Activated T-helper 2 cell treated with anti-CD3 and anti-CD28 coated beads, Interferon-gamma antibody, Interleukin-2, Interleukin-4, amounts not matched to agents 10 μg/mL and 5 μg/mL and 100 μg/mL, durations not matched to agents 14 hours and 24 hours and 36 hours (primary cell): ENCODE results near the gene ZP3. TPM values are rescaled to one million over a fixed set of nuclear protein-coding genes. Genes with fewer than 3 reads are reported as not detected.
"Not testable (repeated sequence)": the region's sequence is repeated elsewhere in the genome, so short reads cannot be mapped to it uniquely, and the experiment has no call there.

Source experiments
- DNase-seq: peaks from one replicate; pipeline ENCODE4 v3.0.0; 2021; ENCODE audit warnings: low spot score
- H3K27ac Mint-ChIP-seq: one replicate; pipeline ENCODE4 v1.8.0; 2021; ENCODE audit warnings: mixed read lengths
- H3K27me3 Mint-ChIP-seq: one replicate; pipeline ENCODE4 v1.8.0; 2021; ENCODE audit warnings: low read depth, mixed read lengths
- H3K36me3 Mint-ChIP-seq: one replicate; pipeline ENCODE4 v1.8.0; 2021; ENCODE audit warnings: low read depth, mixed read lengths
- H3K4me1 Mint-ChIP-seq: one replicate; pipeline ENCODE4 v1.8.0; 2021; ENCODE audit warnings: low read depth, mixed read lengths
- H3K4me3 Mint-ChIP-seq: one replicate; pipeline ENCODE4 v1.8.0; 2021; ENCODE audit warnings: low read depth, mild to moderate bottlenecking, moderate library complexity, mixed read lengths
- H3K9me3 Mint-ChIP-seq: one replicate; pipeline ENCODE4 v1.8.0; 2021; ENCODE audit warnings: mixed read lengths
- intact Hi-C: fragments of 100-400 bp; cut with micrococcal nuclease; formaldehyde crosslinking; loops from one replicate; pipeline ENCODE4 v1.15.1; 2023
- total RNA-seq: library from RNA; stranded (reverse); gene quantifications from 2 replicates; pipeline ENCODE4 v1.2.3, GENCODE V29; 2022

Gene ZP3
- total RNA-seq, 1 donor from 2014 or later: 8.2 TPM

DNA sequence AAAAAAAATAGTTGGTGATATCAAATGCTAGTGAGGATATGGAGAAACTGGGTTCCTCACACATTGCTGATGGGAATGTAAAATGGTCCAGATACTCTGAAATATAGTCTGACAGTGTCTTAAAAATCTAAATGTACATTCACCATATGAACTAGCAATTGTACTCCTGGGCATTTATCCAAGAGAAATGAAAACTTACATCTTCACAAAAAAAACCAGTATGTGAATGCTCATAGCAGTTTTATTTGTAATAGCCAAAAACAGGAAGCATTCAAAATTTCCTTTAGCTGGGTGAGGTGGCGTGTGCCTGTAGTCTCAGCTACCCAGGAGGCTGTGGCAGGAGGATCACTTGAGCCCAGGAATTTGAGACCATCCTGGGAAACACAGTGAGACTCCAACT, 13.1 kb upstream of the ZP3 start:
- no peak overlapping the region for H3K27ac Mint-ChIP-seq
- no peak overlapping the region for H3K4me3 Mint-ChIP-seq
- H3K4me1 Mint-ChIP-seq: no peaks in the 10 kb centered on the region
- H3K27me3 Mint-ChIP-seq: no peaks in the 10 kb centered on the region
- intact Hi-C loops: no loop called here
- H3K9me3 Mint-ChIP-seq: no peaks in the 10 kb centered on the region
- peaks cover 3% of the 10 kb centered on the region for H3K36me3 Mint-ChIP-seq
- no peak for DNase-seq

DNA sequence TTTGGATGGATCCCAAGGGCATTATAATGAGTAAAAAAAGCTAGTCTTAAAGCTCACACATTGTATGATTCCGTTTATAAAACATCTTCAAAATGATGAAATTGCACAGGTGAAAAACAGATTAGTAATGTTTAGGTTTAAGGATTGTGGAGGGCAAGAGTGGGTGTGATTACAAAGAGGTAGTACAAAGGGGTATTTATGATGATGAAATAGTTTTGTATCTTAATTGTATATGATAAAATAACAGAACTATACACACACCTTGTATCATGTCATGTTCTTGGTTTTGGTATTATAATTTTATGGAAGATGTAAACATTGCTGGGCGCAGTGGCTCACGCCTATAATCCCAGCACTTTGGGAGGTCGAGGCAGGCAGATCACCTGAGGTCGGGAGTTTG, 12.5 kb upstream of the ZP3 start:
- no peaks in the 10 kb centered on the region for H3K4me1 Mint-ChIP-seq
- intact Hi-C loops: no loop called here

DNA sequence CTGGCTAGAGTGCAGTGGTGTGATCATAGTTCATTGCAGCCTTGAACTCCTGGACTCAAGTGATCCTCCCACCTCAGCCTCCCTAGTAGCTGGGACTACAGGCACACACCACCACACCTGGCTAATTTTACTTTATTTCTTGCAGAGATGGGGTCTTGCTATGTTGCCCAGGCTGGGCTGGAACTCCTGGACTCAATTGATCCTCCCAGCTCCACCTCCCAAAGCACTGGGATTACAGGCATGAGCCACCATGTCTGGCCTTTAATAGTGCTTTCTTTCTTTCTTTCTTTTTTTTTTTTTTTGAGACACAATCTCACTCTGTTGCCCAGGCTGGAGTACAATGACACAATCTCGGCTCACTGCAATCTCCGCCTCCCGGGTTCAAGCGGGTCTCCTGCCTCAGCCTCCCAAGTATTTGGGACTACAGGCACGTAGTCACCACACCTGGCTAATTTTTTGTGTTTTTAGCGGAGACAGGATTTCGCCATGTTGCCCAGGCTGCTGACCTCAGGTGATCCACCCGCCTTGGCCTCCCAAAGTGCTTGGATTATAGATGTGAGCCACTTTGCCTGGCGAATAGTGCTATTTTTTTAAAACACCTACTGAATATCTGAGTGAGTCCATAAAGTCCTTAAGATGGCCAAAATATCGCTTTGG, 7.0 kb upstream of the ZP3 start:
- DNase-seq, H3K27ac Mint-ChIP-seq, intact Hi-C loops, H3K27me3 Mint-ChIP-seq, H3K4me1 Mint-ChIP-seq, H3K4me3 Mint-ChIP-seq, H3K36me3 Mint-ChIP-seq, H3K9me3 Mint-ChIP-seq: not testable (repeated sequence)

More for the DNA sequence above, 12.5 kb upstream of the ZP3 start:
- no peak for DNase-seq
- Mint-ChIP-seq H3K36me3 (peaks cover 3% of the 10 kb centered on the region), H3K4me3 (no peak overlapping the region), H3K27me3 (no peaks in the 10 kb centered on the region), H3K9me3 (no peaks in the 10 kb centered on the region), H3K27ac (no peak overlapping the region)

DNA sequence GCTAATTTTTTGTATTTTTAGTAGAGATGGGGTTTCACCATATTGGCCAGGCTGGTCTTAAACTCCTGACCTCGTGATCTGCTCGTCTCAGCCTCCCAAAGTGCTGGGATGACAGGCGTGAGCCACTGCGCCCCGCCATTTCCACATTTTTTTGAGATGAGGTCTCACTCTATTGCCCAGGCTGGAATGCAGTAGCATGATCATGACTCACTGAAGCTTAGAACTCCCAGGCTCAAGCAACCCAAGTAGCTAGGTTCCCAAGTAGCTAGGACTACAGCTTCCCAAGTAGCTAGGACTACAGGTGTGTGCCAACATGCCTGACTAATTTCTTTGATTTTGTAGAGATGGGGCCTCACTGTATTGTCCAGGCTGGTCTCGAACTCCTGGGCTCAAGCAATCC, 3.7 kb upstream of the ZP3 start:
- H3K9me3 Mint-ChIP-seq, H3K4me3 Mint-ChIP-seq, H3K27me3 Mint-ChIP-seq, DNase-seq, H3K27ac Mint-ChIP-seq, H3K36me3 Mint-ChIP-seq, intact Hi-C loops: not testable (repeated sequence)
- H3K4me1 Mint-ChIP-seq: peaks cover 11% of the 10 kb centered on the region

DNA sequence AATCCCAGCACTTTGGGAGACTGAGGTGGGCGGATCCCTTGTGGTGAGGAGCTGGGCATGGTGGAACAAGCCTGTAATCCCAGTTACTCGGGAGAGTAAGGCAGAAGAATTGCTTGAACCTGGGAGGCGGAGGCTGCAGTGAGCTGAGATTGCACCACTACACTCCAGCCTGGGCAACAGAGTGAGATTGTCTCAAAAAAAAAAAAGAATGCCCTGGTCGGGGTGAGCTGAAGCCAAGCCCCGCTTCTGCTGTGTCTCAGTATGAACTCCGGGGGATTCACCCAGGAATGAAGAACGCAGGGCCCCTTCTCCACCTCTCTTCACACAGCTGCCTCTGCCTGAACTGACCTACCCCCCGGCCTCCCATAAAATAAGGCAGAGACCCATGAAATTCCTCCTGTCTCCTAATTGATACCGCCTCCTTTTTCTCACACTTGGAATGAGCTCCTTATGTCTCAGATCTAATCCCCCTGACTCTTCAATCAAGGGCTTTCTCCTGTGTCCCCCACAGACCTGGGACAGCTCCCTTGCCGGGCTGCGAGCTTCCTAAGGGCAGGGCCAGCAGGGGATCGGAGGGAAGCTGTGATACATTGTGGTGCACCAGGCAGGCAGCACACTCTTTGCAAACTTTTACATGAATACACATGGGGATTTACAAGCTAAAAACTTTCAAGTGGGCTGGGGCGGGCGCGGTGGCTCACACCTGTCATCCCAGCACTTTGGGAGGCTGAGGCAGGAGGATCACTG, 911 bp upstream of the ZP3 start:
- no peak for DNase-seq
- Mint-ChIP-seq H3K36me3 (no peaks in the 10 kb centered on the region), H3K4me1 (peaks cover 11% of the 10 kb centered on the region)

DNA sequence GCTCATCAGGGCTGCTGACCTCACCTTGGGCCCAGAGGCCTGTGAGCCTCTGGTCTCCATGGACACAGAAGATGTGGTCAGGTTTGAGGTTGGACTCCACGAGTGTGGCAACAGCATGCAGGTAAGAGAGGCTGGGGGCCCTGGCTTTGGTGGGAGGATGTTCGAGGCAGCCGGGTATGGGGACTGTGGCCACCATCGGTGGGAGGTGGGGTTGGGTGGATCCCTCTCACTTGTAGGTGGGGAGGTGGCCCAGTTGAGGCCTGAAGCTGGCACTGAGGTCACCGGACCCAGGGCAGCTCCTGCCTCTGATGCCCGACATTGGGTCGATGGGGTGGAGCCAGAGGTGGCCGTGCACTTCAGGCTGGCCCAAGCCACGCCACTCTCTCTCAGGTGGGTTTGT, 406 bp downstream of the ZP3 start:
- no peak for DNase-seq
- intact Hi-C loops: no loop called here
- H3K4me1 Mint-ChIP-seq: peaks cover 9% of the 10 kb centered on the region
- H3K4me3 Mint-ChIP-seq: no peak overlapping the region
- no peak overlapping the region for H3K27ac Mint-ChIP-seq
- H3K36me3 Mint-ChIP-seq: no peaks in the 10 kb centered on the region
- peaks cover 7% of the 10 kb centered on the region for H3K27me3 Mint-ChIP-seq
- H3K9me3 Mint-ChIP-seq: no peaks in the 10 kb centered on the region

More for the DNA sequence above, 911 bp upstream of the ZP3 start:
- intact Hi-C loops: no loop called here
- Mint-ChIP-seq H3K27ac (no peak overlapping the region), H3K27me3 (peaks cover 9% of the 10 kb centered on the region), H3K9me3 (no peaks in the 10 kb centered on the region), H3K4me3 (no peak overlapping the region)

DNA sequence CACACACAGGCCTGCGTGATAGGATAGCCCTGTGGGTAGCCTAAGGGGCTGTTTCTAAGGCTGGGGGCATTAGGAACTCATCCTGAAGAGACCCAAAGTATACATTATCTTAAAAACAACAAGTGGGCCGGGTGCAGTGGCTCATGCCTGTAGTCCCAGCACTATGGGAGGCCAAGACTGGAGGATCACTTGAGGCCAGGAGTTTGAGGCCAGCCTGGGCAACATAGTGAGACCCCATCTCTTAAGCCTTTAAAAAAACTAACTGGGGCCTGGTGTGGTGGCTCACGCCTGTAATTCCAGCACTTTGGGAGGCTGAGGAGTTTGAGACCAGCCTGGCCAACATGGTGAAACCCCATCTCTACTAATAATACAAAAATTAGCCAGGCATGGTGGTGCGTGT, 808 bp downstream of the ZP3 start:
- H3K36me3 Mint-ChIP-seq, intact Hi-C loops, H3K9me3 Mint-ChIP-seq, DNase-seq, H3K4me3 Mint-ChIP-seq, H3K27me3 Mint-ChIP-seq, H3K27ac Mint-ChIP-seq, H3K4me1 Mint-ChIP-seq: not testable (repeated sequence)

DNA sequence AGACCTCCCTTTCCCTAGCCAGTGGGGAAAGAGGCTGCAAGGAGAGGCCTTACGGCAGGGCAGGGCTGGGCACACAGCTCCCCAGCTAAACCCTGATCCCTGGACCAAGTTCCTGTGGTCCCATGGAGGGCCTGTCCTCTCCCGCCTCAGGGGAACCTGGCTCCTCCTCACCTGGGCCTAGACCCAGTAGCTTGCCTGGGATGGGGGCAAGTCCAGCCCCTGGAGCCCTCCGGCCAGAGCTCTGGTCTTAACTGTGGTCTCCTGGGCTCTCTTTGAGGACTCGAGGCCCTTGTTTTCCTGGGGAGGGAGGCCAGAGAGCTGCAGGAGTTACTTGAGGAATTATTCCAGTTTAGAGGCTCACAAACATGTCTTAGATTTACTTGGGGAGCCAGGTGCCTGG, 1.5 kb downstream of the ZP3 start:
- Mint-ChIP-seq H3K27me3 (peaks cover 2% of the 10 kb centered on the region), H3K4me1 (peaks cover 9% of the 10 kb centered on the region), H3K9me3 (no peaks in the 10 kb centered on the region), H3K4me3 (no peak overlapping the region), H3K36me3 (no peaks in the 10 kb centered on the region), H3K27ac (no peak overlapping the region)
- intact Hi-C loops: no loop called here
- DNase-seq: no peak

DNA sequence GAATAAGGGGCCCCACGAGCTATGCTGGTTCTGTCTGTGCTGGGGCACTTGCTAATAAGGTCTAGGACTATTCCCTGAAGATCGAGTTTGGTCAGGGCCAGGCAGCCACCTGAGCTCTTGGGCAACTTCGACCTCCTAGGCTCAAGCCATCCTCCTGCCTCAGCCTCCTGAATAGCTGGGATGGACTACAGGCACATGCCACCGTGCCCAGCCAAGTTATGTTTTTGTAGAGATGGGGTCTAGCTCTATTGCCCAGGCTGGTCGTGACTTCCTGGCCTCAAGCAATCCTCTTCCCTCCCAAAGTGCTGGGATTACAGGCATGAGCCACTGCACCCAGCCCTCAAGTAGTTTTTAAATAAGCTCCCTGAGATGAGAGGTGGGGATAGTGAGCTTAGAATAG, 2.9 kb downstream of the ZP3 start:
- Mint-ChIP-seq H3K9me3 (no peaks in the 10 kb centered on the region), H3K27ac (no peak overlapping the region), H3K4me3 (no peak overlapping the region), H3K4me1 (peaks cover 9% of the 10 kb centered on the region), H3K36me3 (no peaks in the 10 kb centered on the region), H3K27me3 (peaks cover 2% of the 10 kb centered on the region)
- intact Hi-C loops: no loop called here
- no peak for DNase-seq

DNA sequence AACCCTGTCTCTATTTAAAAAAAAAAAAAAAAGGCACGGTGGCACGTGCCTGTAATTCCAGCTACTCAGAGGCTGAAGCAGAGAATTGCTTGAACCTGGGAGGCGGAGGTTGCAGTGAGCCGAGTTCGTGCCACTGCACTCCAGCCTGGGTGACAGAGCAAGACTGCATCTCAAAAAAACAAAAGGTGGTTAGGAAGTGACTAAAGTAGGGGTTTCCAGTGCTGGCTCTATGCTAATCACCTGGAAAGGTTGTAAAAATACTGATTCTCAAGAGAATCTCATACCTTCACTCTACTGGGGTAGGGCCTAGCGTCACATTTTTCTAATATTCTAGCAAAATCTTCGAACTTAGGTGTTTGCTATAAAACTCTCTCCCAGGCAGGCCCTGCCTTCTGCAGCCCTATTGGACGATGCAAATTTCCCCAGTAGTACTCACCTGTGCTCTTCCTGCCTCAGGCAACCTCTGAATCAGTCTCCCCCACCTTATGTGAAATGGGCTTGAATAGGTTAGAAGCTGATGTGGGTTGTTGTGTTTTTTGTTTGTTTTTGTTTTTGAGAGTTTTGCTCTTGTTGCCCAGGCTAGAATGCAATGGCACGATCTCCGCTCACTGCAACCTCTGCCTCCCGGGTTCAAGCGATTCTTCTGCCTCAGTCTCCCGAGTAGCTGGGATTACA, 3.5 kb downstream of the ZP3 start:
- no peak for DNase-seq
- H3K4me1 Mint-ChIP-seq: peaks cover 9% of the 10 kb centered on the region
- no peaks in the 10 kb centered on the region for H3K36me3 Mint-ChIP-seq
- peaks cover 2% of the 10 kb centered on the region for H3K27me3 Mint-ChIP-seq
- H3K4me3 Mint-ChIP-seq: no peak overlapping the region
- no peak overlapping the region for H3K27ac Mint-ChIP-seq
- no peaks in the 10 kb centered on the region for H3K9me3 Mint-ChIP-seq
- intact Hi-C loops: no loop called here

DNA sequence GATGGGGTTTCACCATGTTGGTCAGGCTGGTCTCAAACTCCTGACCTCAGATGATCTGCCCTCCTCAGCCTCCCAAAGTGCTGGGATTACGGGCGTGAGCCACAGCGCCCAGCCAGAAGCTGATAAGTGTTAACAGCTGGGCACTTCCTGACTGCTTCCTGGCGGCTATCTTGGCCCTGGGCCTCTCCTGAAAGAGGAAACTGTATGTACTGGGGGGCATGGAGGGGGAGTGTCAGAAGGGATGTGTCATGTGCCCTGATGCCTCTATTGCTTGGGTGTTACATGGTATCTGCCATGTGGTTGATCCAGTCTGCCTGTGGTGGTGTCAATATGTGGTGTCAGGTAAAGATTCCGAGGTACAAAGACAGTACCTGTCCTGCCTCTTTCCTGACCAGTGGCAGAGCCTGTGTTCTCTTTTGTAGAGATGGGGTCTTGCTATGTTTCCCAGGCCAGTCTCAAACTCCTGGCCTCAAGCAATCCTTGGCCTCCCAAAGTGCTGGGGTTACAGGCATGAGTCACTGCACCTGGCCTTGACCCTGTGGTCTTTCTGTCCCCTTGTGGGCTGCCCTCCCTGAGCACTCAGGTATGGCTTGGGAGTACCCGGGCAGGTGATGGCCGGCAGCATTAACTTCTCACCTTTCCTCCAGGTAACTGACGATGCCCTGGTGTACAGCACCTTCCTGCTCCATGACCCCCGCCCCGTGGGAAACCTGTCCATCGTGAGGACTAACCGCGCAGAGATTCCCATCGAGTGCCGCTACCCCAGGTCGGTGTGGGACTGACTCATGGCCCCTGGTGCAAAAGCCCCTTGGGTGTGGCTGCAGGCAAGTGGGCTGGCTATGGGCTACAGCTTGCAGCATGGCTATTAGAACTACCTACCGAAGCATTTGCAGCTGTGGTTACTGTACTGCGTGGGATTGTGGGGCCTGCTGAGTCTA, 4.4 kb downstream of the ZP3 start:
- intact Hi-C loops: no loop called here
- no peak overlapping the region for H3K4me3 Mint-ChIP-seq
- no peaks in the 10 kb centered on the region for H3K9me3 Mint-ChIP-seq
- H3K4me1 Mint-ChIP-seq: peaks cover 7% of the 10 kb centered on the region
- no peaks in the 10 kb centered on the region for H3K27me3 Mint-ChIP-seq
- no peaks in the 10 kb centered on the region for H3K36me3 Mint-ChIP-seq
- DNase-seq: no peak
- no peak overlapping the region for H3K27ac Mint-ChIP-seq

DNA sequence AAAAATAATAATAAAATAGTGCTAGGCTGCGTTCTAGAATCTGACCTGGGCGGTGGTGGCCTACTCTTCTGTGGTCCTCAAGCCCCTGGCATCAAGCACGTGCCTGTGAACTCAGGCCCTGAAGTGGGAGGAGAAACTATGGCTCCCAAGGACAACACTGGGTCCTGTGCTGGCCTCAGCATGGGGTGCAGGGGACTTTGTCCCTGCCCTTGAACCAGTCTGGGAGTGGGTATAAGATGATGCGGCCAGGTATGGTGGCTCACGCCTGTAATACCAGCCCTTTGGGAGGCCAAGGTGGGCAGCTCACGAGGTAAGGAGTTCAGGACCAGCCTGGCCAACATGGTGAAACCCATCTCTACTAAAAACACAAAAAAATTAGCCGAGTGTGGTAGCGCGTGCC, 5.5 kb downstream of the ZP3 start:
- no peak overlapping the region for H3K27ac Mint-ChIP-seq

More for the DNA sequence above, 5.5 kb downstream of the ZP3 start:
- Mint-ChIP-seq H3K27me3 (no peaks in the 10 kb centered on the region), H3K9me3 (no peaks in the 10 kb centered on the region), H3K4me3 (no peak overlapping the region), H3K36me3 (peaks cover 4% of the 10 kb centered on the region), H3K4me1 (no peaks in the 10 kb centered on the region)
- intact Hi-C loops: no loop called here
- no peak for DNase-seq
